ENCODE results near the gene ASPSCR1.
"Not testable (repeated sequence)": the region's sequence is repeated elsewhere in the genome, so short reads cannot be mapped to it uniquely, and the experiment has no call there.

ASPSCR1 gene

GRCh38 chr17:81941484-81942166 lies 35.8 kb upstream of the ASPSCR1 start:
- DNase-seq (ENCODE audit: low read depth), result no peak

- DNase-seq (ENCODE audit: low read depth), result no peak
These were observed 35.3 kb upstream of the ASPSCR1 start for GRCh38 chr17:81942167-81942553.

DNA sequence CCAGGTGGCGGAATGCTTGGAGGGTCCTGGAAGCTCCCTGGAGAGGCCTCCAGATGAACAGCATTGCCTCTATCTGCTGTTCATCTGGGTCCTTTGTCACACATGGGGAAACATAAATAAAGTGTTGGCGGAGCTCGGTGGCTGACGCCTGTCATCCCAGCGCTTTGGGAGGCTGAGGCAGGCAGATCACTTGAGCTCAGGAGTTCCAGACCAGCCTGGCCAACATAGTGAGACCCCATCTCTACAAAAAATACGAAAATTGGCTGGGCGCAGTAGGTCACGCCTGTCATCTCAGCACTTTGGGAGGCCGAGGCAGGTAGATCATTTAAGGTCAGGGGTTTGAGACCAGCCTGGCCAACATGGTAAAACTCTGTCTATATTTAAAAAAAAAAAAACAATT lies 32.6 kb upstream of the ASPSCR1 start:
- DNase-seq (ENCODE audit: low read depth), result no peak

GRCh38 chr17:81947189-81947588 lies 30.2 kb upstream of the ASPSCR1 start, which contains the start of gene MYADML2:
Gene MYADML2 (minus strand): TSS chr17:81947233. CDS start chr17:81941741, 5,492 bp downstream.
- no peak for DNase-seq (ENCODE audit: low read depth)

GRCh38 chr17:81948635-81949378 lies 28.6 kb upstream of the ASPSCR1 start:
- no peak for DNase-seq (ENCODE audit: low read depth)

DNA sequence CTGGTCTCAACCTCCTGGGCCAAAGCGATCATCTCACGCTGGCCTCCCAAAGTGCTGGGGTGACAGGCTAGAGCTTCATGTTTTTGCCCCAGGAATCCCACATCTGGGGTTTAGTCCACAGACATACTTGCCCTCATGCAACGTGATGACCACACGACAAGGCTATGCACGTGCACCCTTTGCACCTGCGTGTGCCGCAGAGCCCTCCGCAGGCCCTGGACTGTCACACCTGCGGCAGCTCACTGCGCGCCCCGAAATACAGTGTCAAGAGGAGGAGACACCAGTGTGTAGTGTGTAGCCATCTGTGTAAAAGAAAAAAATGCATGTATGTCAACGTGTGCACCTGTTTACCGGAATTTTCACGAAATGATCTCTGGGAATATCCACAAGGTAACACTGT lies 26.9 kb upstream of the ASPSCR1 start:
- no peak for DNase-seq (ENCODE audit: low read depth)

GRCh38 chr17:81951785-81952684 lies 25.4 kb upstream of the ASPSCR1 start:
- no peak for DNase-seq (ENCODE audit: low read depth)

DNA sequence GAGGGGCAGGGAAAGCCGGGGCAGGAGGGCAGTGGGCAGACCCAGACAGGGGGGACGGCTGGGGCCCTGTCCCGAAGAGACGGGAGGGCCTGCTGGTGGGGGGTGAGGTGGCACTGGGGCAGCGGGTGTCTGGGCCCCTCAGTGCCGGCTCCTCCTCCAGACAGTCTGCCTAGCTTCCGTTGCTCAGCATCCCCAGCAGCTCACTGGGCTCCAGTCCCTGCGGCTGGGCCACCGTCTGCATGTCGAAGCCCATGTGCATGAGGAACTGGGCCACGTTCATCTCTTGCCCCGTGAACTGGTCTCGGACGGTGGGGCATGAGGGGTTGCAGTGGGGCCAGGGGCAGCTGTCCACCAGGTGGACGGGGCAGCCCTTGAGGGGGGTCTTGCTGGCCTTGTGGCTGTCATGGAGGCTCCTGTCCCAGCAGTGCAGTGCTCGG lies 24.6 kb upstream of the ASPSCR1 start:
- no peak for DNase-seq (ENCODE audit: low read depth)

GRCh38 chr17:81953443-81953842 lies 24.0 kb upstream of the ASPSCR1 start:
- DNase-seq (ENCODE audit: low read depth), result not testable (repeated sequence)

DNA sequence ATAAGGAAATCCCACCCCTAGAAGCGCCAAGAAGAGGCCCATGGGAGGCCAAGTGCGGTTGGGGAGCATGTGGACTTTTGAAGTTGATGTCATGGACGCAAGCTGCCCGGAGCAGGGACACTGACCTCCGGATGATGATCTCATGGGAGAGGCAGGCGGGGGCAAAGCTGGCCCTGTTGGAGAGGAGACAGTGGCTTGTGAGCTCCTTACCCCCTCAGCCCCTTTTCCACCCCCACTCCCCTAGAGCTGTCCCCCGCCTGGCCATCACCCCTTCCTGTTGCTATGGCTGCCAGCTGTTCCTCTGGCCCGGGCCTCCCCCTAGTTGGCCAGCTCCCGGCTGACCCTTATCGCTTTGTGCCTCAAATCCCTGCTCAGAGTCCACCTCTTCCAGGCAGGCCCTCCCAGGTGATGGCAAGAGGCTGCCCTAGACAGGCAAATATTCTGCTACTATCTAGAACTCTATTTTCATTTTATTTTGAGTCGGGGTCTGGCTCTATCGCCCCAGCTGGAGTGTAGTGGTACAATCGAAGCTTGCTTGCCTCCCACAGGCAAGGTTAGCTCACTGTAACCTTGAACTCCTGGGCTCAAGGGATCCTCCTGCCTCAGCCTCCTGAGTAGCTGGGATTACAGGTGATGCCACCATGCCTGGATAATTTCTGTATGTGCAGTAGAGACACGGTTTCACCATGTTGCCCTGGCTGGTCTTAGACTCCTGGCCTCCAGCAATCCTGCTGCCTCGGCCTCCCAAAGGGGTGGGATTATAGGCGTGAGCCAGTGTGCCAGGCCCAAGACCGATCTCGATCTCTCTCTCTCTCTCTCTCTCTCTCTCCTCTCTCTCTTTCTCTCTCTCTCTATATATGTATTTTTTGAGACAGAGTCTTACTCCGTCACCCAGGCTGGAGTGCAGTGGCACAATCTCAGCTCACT lies 23.0 kb upstream of the ASPSCR1 start:
- no peak for DNase-seq (ENCODE audit: low read depth)

- DNase-seq (ENCODE audit: low read depth), result no peak
These were observed 22.3 kb upstream of the ASPSCR1 start for GRCh38 chr17:81955058-81955681.

GRCh38 chr17:81955756-81956544 lies 21.5 kb upstream of the ASPSCR1 start:
- no peak for DNase-seq (ENCODE audit: low read depth)

- no peak for DNase-seq (ENCODE audit: low read depth)
These were observed 20.5 kb upstream of the ASPSCR1 start for GRCh38 chr17:81956607-81957589.

GRCh38 chr17:81957691-81958432 lies 19.6 kb upstream of the ASPSCR1 start:
- no peak for DNase-seq (ENCODE audit: low read depth)

- DNase-seq (ENCODE audit: low read depth), result no peak
These were observed 18.6 kb upstream of the ASPSCR1 start for GRCh38 chr17:81958633-81959342.

GRCh38 chr17:81959362-81960129 lies 17.9 kb upstream of the ASPSCR1 start:
- no peak for DNase-seq (ENCODE audit: low read depth)

Data from GM04504 (cell line).